Calu3 (cell line): ENCODE measurements around the gene MYO1H. TPM values are rescaled to one million over a fixed set of nuclear protein-coding genes. Genes with fewer than 3 reads are reported as not detected.

Experiments
- BruUV-seq: library from RNA; stranded (reverse); fragments of 400-500 nt; replicated peaks from 2 replicates; lab custom pipeline; 2021; lab: Mats Ljungman, UMichigan
- CTCF ChIA-PET: fragments of 300-600 bp; sonication (Branson Sonifier 250); formaldehyde crosslinking; loops from one replicate; lab custom pipeline; 2022; ENCODE audit warnings: antibody characterized with exemption; lab: Charles Lee
- DNase-seq: peaks from one replicate; pipeline ENCODE4 v3.0.0; 2022
- H3K27ac Mint-ChIP-seq: one replicate; pipeline ENCODE4 v1.8.0; 2022; ENCODE audit warnings: mixed read lengths; ENCODE audit not compliant: unreplicated experiment
- H3K27me3 Mint-ChIP-seq: one replicate; pipeline ENCODE4 v1.8.0; 2022; ENCODE audit warnings: mixed read lengths; ENCODE audit not compliant: unreplicated experiment
- H3K36me3 Mint-ChIP-seq: one replicate; pipeline ENCODE4 v1.8.0; 2022; ENCODE audit warnings: mild to moderate bottlenecking, moderate library complexity, mixed read lengths; ENCODE audit not compliant: insufficient read depth, unreplicated experiment
- H3K4me1 Mint-ChIP-seq: one replicate; pipeline ENCODE4 v1.8.0; 2022; ENCODE audit warnings: mild to moderate bottlenecking, low read depth, mixed read lengths; ENCODE audit not compliant: unreplicated experiment
- H3K4me3 Mint-ChIP-seq: one replicate; pipeline ENCODE4 v1.8.0; 2022; ENCODE audit warnings: mild to moderate bottlenecking, low read depth, moderate library complexity, mixed read lengths; ENCODE audit not compliant: unreplicated experiment
- H3K9me3 Mint-ChIP-seq: one replicate; pipeline ENCODE4 v1.8.0; 2022; ENCODE audit warnings: low read depth, mixed read lengths; ENCODE audit not compliant: unreplicated experiment
- intact Hi-C: fragments of 100-400 bp; cut with micrococcal nuclease; formaldehyde crosslinking; loops from one replicate; pipeline ENCODE4 v1.10.0; 2022; ENCODE audit not compliant: unreplicated experiment
- total RNA-seq: library from RNA; stranded (reverse); gene quantifications from 2 replicates; pipeline ENCODE4 v1.2.3, GENCODE V29; 2022
- TF ChIP-seq, protein P1 (sequence below): fragments of 200-600 bp; IDR thresholded peaks from one replicate; pipeline ENCODE4 v1.8.0; 2022; ENCODE audit warnings: antibody characterized with exemption; ENCODE audit not compliant: unreplicated experiment

The MYO1H gene
- total RNA-seq, 1 experiment from 2014 or later = not detected

DNA sequence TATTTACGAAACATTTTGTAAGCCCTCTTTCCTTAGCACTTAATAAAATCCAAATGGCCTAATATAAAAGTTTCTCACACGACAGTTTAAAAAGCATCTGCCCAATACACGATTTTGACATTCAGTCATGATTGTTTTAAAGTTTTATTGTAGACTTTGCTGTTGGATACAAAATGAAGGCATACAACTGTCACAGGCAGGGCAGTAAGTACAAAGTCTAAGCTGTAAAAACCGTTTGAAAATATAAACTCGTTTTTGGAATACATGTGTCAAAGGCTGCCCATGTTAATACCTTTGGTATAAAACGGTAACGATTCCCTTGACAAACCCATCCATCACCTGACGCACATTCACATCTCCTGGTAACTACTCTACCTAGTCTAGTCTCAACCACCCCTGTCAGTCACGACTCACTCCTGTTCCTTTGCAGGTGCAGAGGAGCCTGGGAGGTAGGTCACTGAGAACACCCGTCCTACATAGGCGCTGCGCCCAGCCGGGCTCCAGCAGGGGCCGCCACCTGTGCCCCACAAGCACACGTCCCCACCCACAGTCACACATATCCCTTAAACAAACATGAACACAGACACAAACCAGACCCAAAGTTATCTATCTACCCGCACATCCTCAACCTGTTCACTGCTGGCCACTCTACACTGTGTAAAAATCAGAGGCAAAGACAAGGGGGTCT, 102.3 kb downstream of the MYO1H start:
- Mint-ChIP-seq H3K4me1 (no peaks in the 10 kb centered on the region), H3K36me3 (peaks cover 14% of the 10 kb centered on the region), H3K27ac (no peak overlapping the region), H3K9me3 (no peaks in the 10 kb centered on the region), H3K4me3 (no peak overlapping the region), H3K27me3 (no peaks in the 10 kb centered on the region)
- intact Hi-C loops = no loop called here
- no peak for DNase-seq
- CTCF ChIA-PET = no interaction called here
- BruUV-seq = TSS peak; percentile 19
- TF ChIP-seq, protein P1, sequence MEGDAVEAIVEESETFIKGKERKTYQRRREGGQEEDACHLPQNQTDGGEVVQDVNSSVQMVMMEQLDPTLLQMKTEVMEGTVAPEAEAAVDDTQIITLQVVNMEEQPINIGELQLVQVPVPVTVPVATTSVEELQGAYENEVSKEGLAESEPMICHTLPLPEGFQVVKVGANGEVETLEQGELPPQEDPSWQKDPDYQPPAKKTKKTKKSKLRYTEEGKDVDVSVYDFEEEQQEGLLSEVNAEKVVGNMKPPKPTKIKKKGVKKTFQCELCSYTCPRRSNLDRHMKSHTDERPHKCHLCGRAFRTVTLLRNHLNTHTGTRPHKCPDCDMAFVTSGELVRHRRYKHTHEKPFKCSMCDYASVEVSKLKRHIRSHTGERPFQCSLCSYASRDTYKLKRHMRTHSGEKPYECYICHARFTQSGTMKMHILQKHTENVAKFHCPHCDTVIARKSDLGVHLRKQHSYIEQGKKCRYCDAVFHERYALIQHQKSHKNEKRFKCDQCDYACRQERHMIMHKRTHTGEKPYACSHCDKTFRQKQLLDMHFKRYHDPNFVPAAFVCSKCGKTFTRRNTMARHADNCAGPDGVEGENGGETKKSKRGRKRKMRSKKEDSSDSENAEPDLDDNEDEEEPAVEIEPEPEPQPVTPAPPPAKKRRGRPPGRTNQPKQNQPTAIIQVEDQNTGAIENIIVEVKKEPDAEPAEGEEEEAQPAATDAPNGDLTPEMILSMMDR = no peak

DNA sequence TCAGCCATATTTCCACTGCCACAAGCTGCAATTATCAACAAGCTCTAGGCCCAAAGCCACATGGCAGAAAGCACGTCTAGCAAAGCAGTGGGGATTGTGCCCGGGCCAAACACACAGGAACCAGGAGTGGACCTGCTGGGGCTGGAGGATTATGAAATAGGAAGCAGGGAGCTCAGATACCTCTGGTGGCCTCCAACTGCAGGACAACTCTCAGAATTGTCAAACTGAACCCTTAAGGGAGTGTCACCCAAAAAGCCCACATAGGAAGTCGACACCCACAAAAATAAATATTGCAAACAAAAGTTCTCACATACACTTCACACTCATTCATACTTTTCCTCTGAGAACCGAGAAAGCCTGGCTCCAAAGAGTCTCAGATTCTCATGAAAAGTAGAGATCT, 103.3 kb downstream of the MYO1H start:
- TF ChIP-seq, protein P1 = no peak
- Mint-ChIP-seq H3K9me3 (no peaks in the 10 kb centered on the region), H3K27ac (no peak overlapping the region), H3K4me3 (no peak overlapping the region), H3K36me3 (peaks cover 21% of the 10 kb centered on the region), H3K4me1 (no peaks in the 10 kb centered on the region), H3K27me3 (no peaks in the 10 kb centered on the region)
- CTCF ChIA-PET = interaction anchor here (0.6 kb wide), 1 partner anchor 22 kb away, joined by 4 read pairs; no protein-coding TSS in a partner anchor
- intact Hi-C loops = no loop called here
- no peak for DNase-seq
- BruUV-seq = no TSS peak

DNA sequence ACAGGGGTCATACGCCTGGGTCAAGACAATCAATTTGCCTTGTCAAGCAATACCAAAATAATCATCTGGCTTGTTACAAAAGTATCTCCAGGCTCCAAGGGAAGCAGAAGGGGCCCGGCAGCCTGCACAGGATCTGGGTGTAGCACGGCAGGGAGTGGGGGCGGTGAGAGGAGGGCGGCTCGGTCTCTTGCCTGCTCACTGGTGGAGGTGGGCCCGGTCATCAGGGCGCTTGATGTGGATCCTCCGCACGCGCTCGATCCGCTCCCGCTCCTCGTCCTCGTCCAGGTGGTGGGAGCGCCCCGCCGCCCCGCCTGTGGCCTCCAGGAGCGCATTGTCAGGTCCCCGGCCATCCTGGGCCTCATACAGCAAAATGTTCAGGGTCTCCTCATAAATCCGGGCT, 103.7 kb downstream of the MYO1H start:
- intact Hi-C loops = no loop called here
- no TSS peak for BruUV-seq
- no peak overlapping the region for H3K4me3 Mint-ChIP-seq
- no peak overlapping the region for H3K27ac Mint-ChIP-seq
- no peaks in the 10 kb centered on the region for H3K9me3 Mint-ChIP-seq
- no peaks in the 10 kb centered on the region for H3K4me1 Mint-ChIP-seq
- DNase-seq = no peak
- H3K27me3 Mint-ChIP-seq = no peaks in the 10 kb centered on the region
- TF ChIP-seq, protein P1 = no peak
- H3K36me3 Mint-ChIP-seq = peaks cover 23% of the 10 kb centered on the region
- CTCF ChIA-PET = interaction anchor here (0.6 kb wide), 1 partner anchor 22 kb away, joined by 4 read pairs; no protein-coding TSS in a partner anchor

DNA sequence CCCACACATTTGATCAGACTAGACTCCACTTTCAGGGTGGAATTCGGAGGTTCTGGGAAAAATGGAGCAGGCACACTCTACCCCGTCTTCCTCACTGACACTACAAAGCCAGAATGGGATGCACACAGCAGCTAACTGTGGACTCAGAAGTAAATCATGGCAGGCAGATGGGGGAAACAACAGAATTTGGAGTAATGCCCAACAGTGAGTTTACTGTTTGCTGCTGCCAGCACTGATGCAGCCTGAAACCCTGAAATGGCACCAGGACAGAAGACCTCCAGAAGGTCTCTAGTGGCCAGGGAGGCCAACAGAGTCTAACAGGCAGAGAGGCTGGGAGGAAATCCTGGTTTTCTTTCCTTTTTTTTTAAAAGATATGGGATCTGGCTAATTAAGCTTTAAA, 104.8 kb downstream of the MYO1H start:
- intact Hi-C loops = no loop called here
- H3K4me1 Mint-ChIP-seq = no peaks in the 10 kb centered on the region

More for the DNA sequence above, 104.8 kb downstream of the MYO1H start:
- no peaks in the 10 kb centered on the region for H3K27me3 Mint-ChIP-seq
- no TSS peak for BruUV-seq
- no peak overlapping the region for H3K4me3 Mint-ChIP-seq
- H3K9me3 Mint-ChIP-seq = no peaks in the 10 kb centered on the region
- H3K27ac Mint-ChIP-seq = no peak overlapping the region
- no peak for DNase-seq
- TF ChIP-seq, protein P1 = no peak
- CTCF ChIA-PET = interaction anchor here (0.6 kb wide), 1 partner anchor 9 kb away, joined by 3 read pairs; no protein-coding TSS in a partner anchor
- H3K36me3 Mint-ChIP-seq = peaks cover 32% of the 10 kb centered on the region
